ENCODE measurements around the gene UBE2I.

DNA sequence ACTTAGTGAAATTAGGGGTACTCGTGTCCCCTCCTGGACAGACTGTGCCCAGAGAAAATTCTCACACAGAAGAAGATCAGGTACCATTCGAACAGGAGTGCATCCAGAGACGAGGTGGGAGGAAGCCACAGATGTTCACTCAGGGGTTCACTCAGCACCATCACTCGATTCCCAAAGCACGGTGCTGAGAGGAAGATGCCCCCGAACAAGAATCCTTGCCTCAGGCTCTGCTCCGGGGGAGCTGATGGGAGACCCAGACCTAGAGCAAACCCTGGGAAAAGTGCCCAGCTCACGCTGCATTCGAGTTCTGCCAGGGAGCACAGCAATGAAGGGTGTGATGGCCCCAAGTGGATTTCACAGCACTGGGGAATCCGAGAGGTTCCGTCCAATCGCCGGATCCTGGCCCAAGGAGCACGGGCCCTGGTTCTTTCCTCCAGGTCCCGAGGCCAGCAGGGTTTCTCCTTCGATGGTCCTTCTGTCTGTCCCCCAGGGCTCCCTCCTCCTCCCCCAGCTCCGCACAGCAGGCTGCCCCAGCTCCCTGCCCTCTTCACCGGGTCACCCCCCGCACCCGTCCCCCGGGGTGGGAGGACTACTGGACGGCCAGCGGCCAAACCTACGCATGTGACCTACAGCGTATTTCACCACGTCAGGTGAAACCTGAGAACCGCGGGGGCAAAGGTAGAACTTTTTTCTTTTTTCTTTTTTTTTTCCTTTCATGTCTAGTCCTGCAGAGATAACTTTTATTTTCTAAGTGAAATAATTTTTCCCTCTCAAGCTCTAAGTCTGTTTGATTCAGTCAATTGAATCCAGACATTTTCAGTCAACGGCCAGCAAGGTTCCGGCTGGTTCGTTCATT is 10.2 kb upstream of the UBE2I start:
- no peak for TF ChIP-seq POLR2AphosphoS5 (IDR thresholded peaks at IDR 0.05; ENCODE audit: low read depth)
- TF ChIP-seq, protein P1, sequence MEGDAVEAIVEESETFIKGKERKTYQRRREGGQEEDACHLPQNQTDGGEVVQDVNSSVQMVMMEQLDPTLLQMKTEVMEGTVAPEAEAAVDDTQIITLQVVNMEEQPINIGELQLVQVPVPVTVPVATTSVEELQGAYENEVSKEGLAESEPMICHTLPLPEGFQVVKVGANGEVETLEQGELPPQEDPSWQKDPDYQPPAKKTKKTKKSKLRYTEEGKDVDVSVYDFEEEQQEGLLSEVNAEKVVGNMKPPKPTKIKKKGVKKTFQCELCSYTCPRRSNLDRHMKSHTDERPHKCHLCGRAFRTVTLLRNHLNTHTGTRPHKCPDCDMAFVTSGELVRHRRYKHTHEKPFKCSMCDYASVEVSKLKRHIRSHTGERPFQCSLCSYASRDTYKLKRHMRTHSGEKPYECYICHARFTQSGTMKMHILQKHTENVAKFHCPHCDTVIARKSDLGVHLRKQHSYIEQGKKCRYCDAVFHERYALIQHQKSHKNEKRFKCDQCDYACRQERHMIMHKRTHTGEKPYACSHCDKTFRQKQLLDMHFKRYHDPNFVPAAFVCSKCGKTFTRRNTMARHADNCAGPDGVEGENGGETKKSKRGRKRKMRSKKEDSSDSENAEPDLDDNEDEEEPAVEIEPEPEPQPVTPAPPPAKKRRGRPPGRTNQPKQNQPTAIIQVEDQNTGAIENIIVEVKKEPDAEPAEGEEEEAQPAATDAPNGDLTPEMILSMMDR (IDR thresholded peaks at IDR 0.05; ENCODE audit: insufficient read depth, low read length), result no peak
